Kidney (tissue), 14 donors: Measurements from ENCODE around the gene THAP8. TPM values are rescaled to one million over a fixed set of nuclear protein-coding genes. Genes with fewer than 3 reads are reported as not detected.
A peak's percentile ranks its signal among the peaks of the same experiment; 100 is the strongest.

Experiments
- DNase-seq, 5 donors: peaks; one replicate each; pipeline ENCODE4 v3.0.0-alpha.2; 2013 to 2020
- FAIRE-seq: peaks from 2 replicates; lab custom pipeline; 2012; peaks lifted over from hg19 to GRCh38; lab: Jason Lieb, UNC
- H3K27ac ChIP-seq, 2 donors: one replicate each; pipeline ENCODE4 v1.7.0; 2013; ENCODE audit warnings: low read depth in 2 of 2, low read length in 2 of 2, inconsistent platforms in 1 of 2
- H3K27me3 ChIP-seq: one replicate; pipeline ENCODE4 v1.7.1; 2013; ENCODE audit warnings: low read length, inconsistent platforms; ENCODE audit not compliant: control insufficient read depth, insufficient read depth
- H3K36me3 ChIP-seq, 3 donors: one replicate each; pipeline versions ENCODE4 v1.7.0 to v1.7.1; 2013; ENCODE audit warnings: low read length in 3 of 3, control low read depth in 1 of 3, inconsistent platforms in 1 of 3; ENCODE audit not compliant: insufficient read depth in 3 of 3, control insufficient read depth in 2 of 3
- H3K4me1 ChIP-seq, 3 donors: one replicate each; pipeline versions ENCODE4 v1.7.0 to v1.7.1; 2013; ENCODE audit warnings: low read length in 3 of 3, inconsistent platforms in 1 of 3, low read depth in 1 of 3; ENCODE audit not compliant: control insufficient read depth in 2 of 3, insufficient read depth in 2 of 3
- H3K4me3 ChIP-seq, 3 donors: one replicate each; pipeline versions ENCODE4 v1.7.0 to v1.8.1; 2013; ENCODE audit warnings: low read length in 3 of 3, control low read depth in 1 of 3, inconsistent platforms in 1 of 3
- H3K9ac ChIP-seq, 3 donors: one replicate each; pipeline versions ENCODE4 v1.7.0 to v1.7.1; 2013; ENCODE audit warnings: low read length in 3 of 3, control low read depth in 1 of 3, inconsistent platforms in 1 of 3
- H3K9me3 ChIP-seq, 3 donors: one replicate each; pipeline versions ENCODE4 v1.7.0 to v1.7.1; 2013; ENCODE audit warnings: low read length in 3 of 3, control low read depth in 1 of 3, inconsistent platforms in 1 of 3; ENCODE audit not compliant: control insufficient read depth in 2 of 3, insufficient read depth in 1 of 3
- intact Hi-C: fragments of 100-400 bp; cut with DNase I; formaldehyde crosslinking; loops from one replicate; pipeline ENCODE4 v1.11.1; 2022
- polyA plus RNA-seq: library from polyadenylated mRNA; stranded (reverse); fragments of 350-450 nt; fragmentation: Illumina TruSeq; extraction: RNeasy Lipid Tissue Mini Kit (QIAGEN cat#74804); gene quantifications from one replicate; pipeline ENCODE4 v1.2.3, GENCODE V29; 2014; ENCODE audit warnings: low read depth, low replicate concordance; ENCODE audit not compliant: insufficient read depth
- total RNA-seq: library from RNA; stranded (reverse); fragmentation: NEBNext Ultra II Directional; extraction: Animal tissue kit (Norgen Biotek cat#: 25700); gene quantifications from one replicate; pipeline ENCODE4 v1.2.1, GENCODE V29; 2021
- TF ChIP-seq, protein P1 (sequence below): IDR thresholded peaks from 3 replicates; pipeline ENCODE4 v1.5.1; 2012; ENCODE audit warnings: mild to moderate bottlenecking, moderate library complexity, borderline replicate concordance; ENCODE audit not compliant: insufficient read depth; ENCODE audit errors: extremely low read depth
- donor health status: control.
- donor health status: control.
- donor health status: control.
- donor health status: control.
- donor health status: control.
- donor health status: DM: yes; HTN: yes; CAD: no.
- donor health status: Normal renal cell carcinoma (clear cell type).

The THAP8 gene
- total and polyA plus RNA-seq, 2 donors from 2014 or later: 3.7 to 10.3 TPM

DNA sequence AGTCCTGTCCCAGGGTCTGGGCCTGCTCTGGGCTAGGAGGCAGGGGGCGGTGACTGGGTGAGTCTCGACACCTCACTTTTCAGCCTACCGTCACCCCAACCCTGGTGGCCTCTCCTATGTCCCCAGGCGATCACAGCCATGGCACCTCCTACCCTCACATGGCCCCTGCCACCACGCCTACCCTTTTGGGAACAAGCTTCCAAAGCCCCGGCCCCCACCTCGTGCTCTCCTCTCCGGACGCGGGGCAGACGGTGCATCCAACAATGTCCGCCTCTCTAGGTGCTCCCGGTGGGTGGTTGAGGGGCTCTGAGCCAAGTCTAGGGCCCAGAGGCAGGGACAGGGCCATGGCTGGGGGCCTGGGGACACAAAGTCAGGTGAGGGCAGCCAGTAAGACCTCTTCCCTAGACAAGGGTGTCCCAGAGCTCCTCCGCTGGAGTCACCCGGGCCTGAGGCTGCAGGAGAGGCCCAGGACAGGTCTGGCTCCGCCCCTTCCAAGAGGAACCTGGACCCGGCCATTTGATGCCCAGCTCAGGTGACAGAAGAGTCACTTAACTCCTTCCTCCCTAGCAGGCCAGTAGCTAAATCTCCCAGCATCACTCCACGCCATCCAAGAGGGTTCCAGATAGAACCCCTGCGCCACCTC is 45.6 kb downstream of the THAP8 start, which contains the start of gene SYNE4:
Gene SYNE4 (minus strand): TSS at position 478 of the 643 bp plus-strand sequence. CDS start 132 bp downstream, at position 346.
- DNase-seq: peak; percentile 84 to 90 (median 88)
- H3K27me3 ChIP-seq: no peaks in the 10 kb centered on the region
- H3K9ac ChIP-seq: peak within 1 kb of the TSS in 1 of 3 donors; percentile 48
- intact Hi-C loops: no loop called here
- peak within 1 kb of the TSS; percentile 36 to 61 (median 47) for H3K4me3 ChIP-seq
- no peaks in the 10 kb centered on the region for H3K36me3 ChIP-seq
- peaks cover 0 to 4% (median 0%) of the 10 kb centered on the region in 3 donors for H3K4me1 ChIP-seq
- peak within 1 kb of the TSS in 1 of 2 donors; percentile 37 for H3K27ac ChIP-seq
- no peaks in the 10 kb centered on the region for H3K9me3 ChIP-seq
- no peak for FAIRE-seq
- TF ChIP-seq, protein P1, sequence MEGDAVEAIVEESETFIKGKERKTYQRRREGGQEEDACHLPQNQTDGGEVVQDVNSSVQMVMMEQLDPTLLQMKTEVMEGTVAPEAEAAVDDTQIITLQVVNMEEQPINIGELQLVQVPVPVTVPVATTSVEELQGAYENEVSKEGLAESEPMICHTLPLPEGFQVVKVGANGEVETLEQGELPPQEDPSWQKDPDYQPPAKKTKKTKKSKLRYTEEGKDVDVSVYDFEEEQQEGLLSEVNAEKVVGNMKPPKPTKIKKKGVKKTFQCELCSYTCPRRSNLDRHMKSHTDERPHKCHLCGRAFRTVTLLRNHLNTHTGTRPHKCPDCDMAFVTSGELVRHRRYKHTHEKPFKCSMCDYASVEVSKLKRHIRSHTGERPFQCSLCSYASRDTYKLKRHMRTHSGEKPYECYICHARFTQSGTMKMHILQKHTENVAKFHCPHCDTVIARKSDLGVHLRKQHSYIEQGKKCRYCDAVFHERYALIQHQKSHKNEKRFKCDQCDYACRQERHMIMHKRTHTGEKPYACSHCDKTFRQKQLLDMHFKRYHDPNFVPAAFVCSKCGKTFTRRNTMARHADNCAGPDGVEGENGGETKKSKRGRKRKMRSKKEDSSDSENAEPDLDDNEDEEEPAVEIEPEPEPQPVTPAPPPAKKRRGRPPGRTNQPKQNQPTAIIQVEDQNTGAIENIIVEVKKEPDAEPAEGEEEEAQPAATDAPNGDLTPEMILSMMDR: no peak

DNA sequence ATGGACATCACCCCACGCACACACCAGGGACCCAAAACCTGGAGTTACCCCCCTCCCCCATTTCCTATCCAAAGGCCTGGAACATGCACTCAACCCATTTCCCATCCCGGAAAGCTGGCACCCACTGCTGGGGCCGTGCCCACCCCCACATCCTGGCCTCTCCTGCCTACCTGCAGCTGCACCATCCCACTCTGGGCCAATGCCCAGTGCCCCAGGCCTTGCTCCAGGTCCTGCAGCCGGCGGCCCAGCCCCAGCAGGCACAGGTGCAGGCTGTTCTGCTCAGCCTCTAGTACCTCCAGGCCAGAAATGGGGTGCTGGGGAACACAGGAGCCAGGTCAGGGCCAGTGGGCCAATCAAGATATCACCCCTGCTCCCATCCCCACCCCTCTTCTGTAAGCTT is 47.1 kb downstream of the THAP8 start:
- no peak for FAIRE-seq
- Histone ChIP-seq H3K9ac (no peak overlapping the region), H3K36me3 (no peaks in the 10 kb centered on the region), H3K27me3 (no peaks in the 10 kb centered on the region), H3K4me3 (no peak overlapping the region), H3K4me1 (no peaks in the 10 kb centered on the region), H3K9me3 (no peaks in the 10 kb centered on the region), H3K27ac (no peak overlapping the region)
- DNase-seq: no peak
- intact Hi-C loops: no loop called here
- TF ChIP-seq, protein P1: no peak

DNA sequence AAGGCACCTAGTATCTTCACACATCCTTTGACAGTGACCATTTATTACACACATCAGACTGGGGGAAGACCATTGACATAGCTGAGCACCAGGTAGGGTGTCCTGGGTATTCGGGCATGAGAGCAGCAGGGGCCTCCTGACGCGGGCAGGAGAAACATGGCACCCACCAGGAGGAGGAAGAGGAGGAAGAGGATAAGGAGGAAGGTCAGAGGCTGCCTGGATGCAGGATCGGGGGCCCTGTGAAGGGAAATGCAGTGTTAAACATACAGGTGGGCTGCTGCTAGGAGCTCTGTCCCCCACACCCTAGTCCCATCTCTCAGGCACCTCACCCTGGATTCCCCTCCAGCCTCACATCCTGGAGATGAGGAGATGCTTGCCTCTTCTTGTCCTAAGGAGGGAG is 50.8 kb downstream of the THAP8 start:
- Histone ChIP-seq H3K9me3 (no peaks in the 10 kb centered on the region), H3K4me1 (no peaks in the 10 kb centered on the region), H3K4me3 (no peak overlapping the region), H3K36me3 (peaks cover 0 to 4% (median 0%) of the 10 kb centered on the region in 3 donors), H3K27me3 (no peaks in the 10 kb centered on the region), H3K9ac (no peak overlapping the region), H3K27ac (no peak overlapping the region)
- intact Hi-C loops: no loop called here
- DNase-seq (no peak), FAIRE-seq (no peak)
- TF ChIP-seq, protein P1: no peak

DNA sequence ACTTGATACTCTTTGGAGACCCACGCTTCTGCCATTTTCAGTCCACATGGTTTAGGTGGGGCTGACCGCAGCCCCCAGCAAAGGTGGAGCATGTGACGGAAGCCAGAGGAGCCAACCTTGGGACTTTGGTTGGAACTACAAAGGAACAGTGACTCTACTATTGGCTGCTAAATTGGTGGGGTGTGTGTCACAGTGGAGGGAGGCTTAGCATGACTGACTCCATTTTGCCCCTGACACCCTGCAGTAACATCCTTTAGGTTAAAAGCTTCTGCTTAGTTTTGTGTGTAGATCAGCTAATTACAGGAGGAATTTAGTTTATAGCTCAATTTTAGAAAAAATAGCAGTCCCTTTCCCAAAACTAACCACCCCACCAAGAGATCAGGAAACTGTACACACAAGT is 52.5 kb downstream of the THAP8 start:
- H3K9ac ChIP-seq: no peak overlapping the region
- no peak overlapping the region for H3K4me3 ChIP-seq
- no peaks in the 10 kb centered on the region for H3K27me3 ChIP-seq
- no peak for DNase-seq
- H3K27ac ChIP-seq: no peak overlapping the region
- intact Hi-C loops: no loop called here
- H3K9me3 ChIP-seq: no peaks in the 10 kb centered on the region
- no peak for FAIRE-seq
- peaks cover 0 to 4% (median 0%) of the 10 kb centered on the region in 3 donors for H3K36me3 ChIP-seq
- TF ChIP-seq, protein P1: no peak
- H3K4me1 ChIP-seq: peaks cover 0 to 3% (median under 1%) of the 10 kb centered on the region in 3 donors
